Measurements from ENCODE around the gene UNC80.

UNC80 gene

DNA sequence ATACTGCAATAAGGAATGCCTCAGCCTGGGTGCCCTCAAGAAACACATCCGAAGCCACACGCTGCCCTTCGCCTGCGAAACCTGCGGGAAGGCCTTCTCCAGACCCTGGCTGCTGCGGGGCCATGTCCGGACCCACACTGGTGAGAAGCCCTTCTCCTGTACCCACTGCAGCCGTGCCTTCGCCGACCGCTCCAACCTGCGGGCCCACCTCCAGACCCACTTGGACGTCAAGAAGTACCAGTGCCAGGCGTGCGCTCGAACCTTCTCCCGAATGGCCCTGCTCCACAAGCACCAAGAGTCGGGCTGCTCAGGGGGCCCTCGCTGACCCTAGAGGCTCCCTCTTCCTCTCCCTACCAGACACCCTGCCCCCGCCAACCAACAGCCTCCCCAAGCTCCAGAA lies 37.6 kb downstream of the UNC80 start:
- in situ Hi-C loops (cut with HindIII; ENCODE audit: low sequenced_read_pairs), result no loop called here

DNA sequence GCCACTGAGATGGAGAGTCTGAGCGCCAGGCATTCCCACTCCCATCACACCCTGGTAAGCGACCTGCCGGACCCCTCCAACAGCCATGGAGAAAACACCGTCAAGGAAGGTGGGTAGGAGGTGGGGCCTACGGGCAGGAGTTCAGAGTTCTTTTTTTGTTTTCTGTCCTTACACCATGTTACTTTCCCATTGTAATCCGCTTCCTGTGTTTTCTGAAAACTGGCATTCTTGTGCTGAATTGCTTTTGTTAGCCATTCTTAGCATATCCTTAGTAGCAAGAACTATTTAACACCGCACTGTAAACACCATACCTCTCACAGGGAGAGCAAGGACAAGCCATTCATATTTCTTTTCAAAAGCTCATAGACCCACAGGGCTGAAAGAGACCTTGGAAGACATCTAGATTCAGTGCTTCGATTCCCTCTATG lies 46.2 kb downstream of the UNC80 start:
- in situ Hi-C loops (cut with HindIII; ENCODE audit: low sequenced_read_pairs), result no loop called here

DNA sequence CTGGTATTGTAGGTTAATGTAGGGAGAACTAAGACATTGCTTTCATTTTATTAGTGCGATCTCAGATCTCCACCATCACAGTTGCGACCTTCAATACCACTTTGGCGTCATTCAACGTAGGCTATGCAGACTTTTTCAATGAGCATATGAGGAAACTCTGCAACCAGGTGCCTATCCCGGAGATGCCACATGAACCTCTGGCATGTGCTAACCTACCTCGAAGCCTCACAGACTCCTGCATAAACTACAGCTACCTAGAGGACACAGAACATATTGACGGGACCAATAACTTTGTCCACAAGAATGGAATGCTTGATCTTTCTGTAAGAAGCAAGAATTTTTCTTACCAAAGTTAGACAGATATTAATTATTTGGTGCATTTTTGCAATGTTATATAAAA lies 47.3 kb downstream of the UNC80 start:
- in situ Hi-C loops (cut with HindIII; ENCODE audit: low sequenced_read_pairs), result no loop called here

DNA sequence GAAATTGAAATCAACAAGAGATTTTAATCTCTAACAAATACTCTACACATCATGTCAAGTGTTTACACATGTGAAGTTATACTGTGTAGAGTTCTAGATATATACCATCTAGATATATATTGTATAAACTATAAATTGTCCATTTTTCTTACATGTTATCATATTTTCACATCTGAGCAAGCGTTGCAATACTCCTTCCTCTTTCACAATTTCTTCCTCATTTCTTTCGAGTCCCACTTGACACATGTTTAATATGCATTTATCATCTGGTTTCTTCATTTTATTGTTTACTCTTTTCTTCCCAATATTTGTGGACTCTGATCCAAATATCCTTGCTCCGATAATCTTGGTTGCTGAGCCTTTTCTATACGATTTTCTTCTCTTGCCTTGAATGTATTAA lies 50.2 kb downstream of the UNC80 start:
- in situ Hi-C loops (cut with HindIII; ENCODE audit: low sequenced_read_pairs), result loop anchor here (5.0 kb wide), 1 partner anchor 55 kb away; no protein-coding TSS in a partner anchor

DNA sequence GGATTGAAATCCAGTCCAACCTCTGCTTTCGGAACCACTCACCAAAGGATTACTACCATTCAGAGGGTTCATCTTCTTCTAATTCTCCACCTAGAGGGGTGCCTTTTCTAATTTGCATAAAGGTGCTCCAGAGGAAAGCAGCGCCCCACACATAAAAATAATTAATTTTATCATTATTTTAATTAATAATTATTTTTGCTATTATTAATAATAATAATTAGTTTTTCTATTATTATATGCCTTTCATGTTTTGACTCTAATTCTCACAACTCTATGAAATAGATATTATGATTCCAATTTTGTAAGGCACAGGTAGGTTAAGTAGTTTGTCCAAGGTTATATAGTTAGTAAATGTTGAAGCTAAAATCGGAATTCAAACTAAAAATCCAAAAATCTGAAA lies 51.9 kb downstream of the UNC80 start:
- in situ Hi-C loops (cut with HindIII; ENCODE audit: low sequenced_read_pairs), result loop anchor here (5.0 kb wide), 1 partner anchor 54 kb away; no protein-coding TSS in a partner anchor

DNA sequence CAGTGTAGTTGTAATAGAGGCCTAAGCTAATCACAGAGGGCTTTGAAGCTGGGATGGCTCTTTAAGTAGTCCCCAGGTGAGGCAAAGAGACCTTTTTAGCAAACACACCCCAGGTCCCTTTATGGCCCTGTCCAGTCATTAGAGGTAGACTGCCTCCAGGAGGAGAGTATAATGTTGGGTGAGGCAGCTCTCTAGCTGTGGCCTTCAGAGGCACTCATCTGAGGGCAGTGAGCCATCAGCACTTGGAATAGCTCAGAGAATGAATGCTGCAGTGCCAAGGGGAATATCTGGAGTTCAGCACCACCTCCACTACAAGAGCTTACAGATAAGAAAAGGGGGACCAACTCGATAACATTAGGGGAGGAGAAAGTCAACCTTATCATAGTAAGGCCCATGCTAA lies 52.8 kb downstream of the UNC80 start:
- in situ Hi-C loops (cut with HindIII; ENCODE audit: low sequenced_read_pairs), result loop anchor here (5.0 kb wide), 1 partner anchor 53 kb away; no protein-coding TSS in a partner anchor

DNA sequence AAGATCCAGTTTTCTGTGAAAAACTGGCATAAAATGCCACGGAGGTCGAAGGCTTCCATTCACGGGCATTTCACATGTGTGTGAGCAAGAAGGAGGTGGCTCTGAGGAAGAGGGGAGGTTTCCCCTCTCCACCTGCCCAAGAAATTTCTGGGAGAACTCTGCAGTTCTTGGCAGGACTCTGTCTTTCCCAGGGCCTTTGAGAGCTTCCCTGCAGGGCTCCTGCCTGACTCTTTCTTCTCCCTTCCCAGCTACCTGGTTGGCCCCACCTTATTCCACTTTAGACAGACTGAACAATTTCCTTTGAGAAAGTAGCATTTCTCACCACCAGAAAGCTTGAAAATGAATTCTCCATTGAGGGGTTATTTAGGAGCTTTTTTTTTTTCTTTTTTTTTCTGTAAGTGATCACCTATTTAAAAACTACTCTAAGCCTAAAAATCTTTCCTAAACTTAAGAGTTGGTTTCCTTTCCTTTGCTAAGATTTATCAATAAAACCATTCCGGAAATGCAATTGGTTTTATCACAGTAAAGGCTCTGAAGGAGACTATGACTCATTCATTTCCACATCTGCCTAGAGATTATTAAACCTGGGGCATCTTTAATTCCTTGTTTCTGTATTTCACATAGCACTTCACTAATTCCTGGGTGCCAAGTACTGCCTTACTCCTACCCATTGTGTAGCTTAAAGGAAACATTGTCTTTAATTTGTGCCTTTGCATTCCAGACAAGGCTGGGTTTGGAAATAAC lies 59.3 kb downstream of the UNC80 start:
- in situ Hi-C loops (cut with HindIII; ENCODE audit: low sequenced_read_pairs), result no loop called here

DNA sequence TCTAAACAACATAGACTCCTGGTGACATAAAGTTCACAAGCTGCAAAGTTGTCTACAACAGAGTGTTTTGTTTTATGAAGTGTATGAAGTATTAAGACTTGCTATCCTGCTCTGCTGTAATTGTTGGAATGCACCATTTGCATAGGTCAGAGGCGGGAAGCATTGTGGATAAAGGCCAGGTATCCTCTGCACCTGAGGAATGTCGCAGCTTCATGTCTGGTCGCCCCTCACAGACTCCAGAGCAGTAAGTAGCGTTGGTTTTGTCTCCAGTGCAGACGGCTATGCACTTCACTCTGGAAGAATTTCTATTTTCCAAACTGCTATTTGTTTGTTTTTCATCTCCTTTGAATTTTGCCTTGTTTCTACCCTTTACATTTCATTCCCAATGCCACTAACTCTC lies 63.1 kb downstream of the UNC80 start:
- in situ Hi-C loops (cut with HindIII; ENCODE audit: low sequenced_read_pairs), result no loop called here

DNA sequence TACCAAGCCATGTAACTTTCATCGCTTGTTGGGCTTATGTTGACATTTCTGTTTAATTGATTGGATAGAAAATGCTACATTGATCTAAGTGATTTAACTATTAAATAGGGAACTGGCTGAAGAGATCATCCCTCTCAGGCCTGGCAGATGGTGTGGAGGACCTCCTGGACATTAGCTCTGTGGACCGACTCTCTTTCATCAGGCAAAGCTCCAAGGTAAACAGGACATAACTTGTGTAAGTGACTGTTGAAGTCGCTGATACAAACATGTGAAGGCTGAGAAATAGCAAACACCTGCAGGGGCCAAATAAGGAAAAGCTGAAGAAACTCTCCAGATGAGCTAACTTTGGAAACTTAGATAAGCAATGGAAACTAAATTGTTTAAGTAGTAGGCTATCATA lies 68.8 kb downstream of the UNC80 start:
- in situ Hi-C loops (cut with HindIII; ENCODE audit: low sequenced_read_pairs), result no loop called here

DNA sequence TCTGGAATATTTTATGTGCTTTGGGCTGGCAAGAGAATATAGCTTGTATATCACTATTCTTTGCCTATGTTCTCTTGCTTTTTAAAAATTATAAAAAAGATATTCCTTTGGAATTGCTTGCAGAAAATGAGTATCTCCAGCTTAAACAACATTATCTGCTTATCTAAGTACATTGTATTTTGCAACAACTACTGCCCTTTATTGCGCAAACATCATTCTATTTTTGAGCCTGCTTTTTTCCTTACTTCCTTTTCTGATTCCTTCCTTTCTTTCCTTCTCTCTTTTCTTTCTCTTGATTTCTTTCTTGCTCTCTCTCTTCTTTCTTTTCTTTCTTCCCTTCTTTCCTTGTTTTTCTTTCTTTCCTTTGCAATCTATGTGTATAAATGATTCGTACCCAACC lies 74.0 kb downstream of the UNC80 start:
- in situ Hi-C loops (cut with HindIII; ENCODE audit: low sequenced_read_pairs), result no loop called here

DNA sequence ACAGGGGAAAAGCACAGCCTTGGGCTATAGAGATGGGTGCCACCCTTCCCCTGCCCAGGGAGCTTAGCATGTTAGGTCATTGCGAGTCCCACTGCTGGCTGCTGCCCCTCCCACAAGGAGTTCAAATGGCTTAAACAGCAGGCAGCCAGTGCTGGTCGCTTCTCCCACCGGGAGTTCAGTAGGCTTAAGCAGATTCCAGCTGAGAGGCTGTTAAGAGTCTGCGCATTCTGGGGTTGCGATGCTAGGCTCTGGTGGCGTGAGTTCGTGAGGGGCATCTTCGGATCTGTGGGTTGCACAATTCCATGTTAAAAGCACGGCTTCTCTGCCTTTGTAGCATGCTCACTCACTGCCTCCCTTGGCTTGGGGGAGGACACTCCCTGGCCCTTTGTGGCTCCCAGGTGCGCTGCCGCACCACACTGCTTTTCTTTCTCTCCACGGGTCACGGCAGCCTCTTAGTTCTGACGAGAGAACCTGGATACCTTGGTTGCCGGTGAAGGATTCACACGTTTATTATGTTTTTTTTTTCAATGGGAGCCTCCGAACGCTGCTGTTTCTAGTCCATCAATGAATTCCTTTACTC lies 93.2 kb downstream of the UNC80 start:
- in situ Hi-C loops (cut with HindIII; ENCODE audit: low sequenced_read_pairs), result no loop called here

DNA sequence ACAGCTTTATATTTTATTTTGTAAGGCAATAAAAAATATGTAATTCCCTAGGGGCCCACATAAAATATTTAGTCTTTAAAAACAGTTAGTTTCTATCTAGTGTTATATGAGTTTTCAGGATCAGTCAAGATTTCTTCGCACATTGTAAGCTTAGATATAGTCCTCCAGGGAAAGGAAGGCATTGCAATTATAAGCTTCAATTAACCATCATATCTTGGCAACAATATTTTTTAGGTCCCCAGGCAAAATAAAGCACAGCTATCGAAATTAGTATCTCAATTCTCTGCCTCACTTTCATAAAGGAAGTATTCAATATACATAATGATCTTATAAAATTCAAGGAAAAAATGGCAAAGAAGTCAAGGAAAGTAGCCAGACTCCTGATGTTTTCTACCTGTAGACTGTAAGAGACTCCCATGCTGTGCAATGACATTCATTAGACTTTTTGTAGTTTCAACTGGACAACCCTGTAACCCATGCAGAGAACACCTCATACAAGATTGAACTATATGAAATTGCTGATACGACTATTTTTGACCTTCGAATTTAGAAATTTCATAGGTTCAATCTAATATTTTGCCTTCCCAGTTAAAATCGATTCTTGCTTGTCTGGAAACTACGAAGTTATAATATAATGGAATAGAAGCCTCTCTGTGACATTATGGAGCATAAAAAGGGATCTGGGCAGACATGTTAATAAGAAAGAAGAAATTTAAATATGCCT lies 96.8 kb downstream of the UNC80 start:
- in situ Hi-C loops (cut with HindIII; ENCODE audit: low sequenced_read_pairs), result no loop called here

DNA sequence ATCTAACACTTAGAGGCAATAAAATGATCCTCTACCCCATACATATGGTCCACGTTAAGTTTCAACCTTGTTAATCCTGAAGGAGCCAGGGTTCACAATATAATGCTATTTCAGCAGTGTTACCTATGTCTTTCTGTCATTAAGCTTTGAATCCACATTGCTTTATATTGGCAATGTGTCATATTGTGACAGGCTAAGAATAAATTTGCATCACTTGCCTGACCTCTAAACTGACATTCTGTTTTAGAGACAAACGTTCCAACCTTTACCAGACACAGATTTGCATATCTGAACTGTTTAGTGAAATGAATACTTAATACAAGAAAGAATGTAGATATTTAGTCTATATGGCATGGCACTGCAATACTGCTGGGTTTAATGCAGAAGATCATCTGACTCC lies 98.4 kb downstream of the UNC80 start:
- in situ Hi-C loops (cut with HindIII; ENCODE audit: low sequenced_read_pairs), result no loop called here

DNA sequence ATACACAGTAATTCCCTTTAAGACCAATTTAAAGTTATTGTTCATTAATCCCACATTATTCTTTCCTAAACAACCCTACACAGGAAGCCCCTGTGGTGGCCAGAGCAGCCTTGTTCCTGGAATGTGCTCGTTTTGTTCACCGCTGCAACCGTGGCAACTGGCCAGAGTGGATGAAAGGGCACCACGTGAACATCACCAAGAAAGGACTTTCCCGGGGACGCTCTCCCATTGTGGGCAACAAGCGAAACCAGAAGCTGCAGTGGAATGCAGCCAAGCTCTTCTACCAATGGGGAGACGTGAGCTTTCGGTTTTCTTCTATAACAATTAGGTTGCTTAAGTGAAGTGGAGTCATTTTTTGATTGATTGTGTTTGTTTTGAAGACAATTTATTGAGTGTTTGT lies 101.0 kb downstream of the UNC80 start:
- in situ Hi-C loops (cut with HindIII; ENCODE audit: low sequenced_read_pairs), result no loop called here

DNA sequence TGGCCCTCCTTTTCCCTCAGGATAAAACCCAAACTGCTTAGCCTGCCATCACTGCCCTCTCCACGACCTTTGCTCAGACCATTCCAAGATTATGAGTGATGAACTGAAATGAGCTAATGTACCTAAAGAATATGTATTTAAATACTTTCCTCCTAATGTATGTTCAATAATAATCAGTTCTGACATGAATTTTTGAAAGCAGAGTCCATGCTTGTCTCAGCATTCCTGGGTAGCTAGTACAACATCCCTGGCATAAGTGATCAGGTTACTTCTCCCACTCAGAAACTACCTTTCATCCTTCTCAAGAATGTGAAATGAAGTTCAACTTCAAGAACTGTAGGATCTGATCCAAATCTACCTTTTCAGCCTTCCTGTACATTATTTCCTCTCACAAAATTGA lies 103.6 kb downstream of the UNC80 start:
- in situ Hi-C loops (cut with HindIII; ENCODE audit: low sequenced_read_pairs), result loop anchor here (5.0 kb wide), 1 partner anchor 53 kb away; no protein-coding TSS in a partner anchor

DNA sequence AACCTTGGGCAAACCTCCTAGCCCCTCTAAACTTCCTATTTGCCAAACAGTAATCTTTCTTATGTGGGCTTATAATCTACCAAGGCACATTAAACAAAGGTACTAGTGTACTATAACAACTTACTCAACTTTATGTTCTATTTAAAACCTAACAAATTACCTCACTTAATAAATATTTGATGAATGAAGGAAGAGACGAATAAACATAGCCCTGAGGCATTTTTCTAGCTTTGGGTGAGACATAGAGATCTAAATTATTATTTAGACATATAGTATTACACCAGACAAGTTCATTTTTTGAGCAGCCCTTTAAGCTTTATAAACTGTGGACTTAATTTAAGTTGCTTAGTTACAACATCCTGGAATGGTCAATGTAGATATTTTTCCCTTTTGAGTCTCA lies 104.6 kb downstream of the UNC80 start:
- in situ Hi-C loops (cut with HindIII; ENCODE audit: low sequenced_read_pairs), result loop anchor here (5.0 kb wide), 1 partner anchor 54 kb away; no protein-coding TSS in a partner anchor

DNA sequence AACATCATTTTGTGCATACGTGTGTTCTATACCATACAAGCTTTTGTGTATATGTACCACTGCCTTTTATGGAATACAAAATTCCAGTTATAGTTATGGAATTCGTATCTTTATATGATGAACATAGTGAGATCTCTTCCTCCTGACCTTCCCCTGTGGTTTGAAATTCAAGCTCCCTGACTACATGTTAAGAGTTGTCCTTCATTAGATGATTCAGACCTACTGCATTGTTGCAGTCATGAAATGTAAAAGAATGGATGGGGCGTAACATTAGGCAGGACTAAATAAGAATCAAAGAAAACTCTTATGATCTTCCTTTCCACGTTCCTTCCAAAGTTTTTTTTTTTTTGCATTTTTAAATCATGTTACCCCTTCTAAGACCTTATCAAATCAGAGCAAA lies 107.1 kb downstream of the UNC80 start:
- in situ Hi-C loops (cut with HindIII; ENCODE audit: low sequenced_read_pairs), result loop anchor here (5.0 kb wide), 1 partner anchor 56 kb away; no protein-coding TSS in a partner anchor

DNA sequence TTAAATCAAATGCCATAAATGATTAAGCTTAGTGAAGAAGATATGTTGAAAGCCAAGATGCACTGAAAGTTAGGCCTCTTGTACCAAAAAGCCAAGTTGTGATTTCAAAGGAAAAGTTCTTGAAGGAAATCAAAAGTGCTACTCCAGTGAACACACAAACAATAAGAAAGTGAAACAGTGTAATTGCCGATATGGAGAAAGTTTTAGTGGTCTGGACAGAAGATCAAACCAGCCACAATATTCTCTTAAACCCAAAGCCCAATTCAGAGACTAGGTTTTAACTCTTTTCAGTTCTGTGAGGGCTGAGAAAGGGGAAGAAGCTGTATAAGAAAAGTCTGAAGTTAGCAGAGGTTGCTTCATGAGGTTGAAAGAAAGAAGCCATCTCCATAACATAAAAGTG lies 129.0 kb downstream of the UNC80 start:
- in situ Hi-C loops (cut with HindIII; ENCODE audit: low sequenced_read_pairs), result no loop called here

DNA sequence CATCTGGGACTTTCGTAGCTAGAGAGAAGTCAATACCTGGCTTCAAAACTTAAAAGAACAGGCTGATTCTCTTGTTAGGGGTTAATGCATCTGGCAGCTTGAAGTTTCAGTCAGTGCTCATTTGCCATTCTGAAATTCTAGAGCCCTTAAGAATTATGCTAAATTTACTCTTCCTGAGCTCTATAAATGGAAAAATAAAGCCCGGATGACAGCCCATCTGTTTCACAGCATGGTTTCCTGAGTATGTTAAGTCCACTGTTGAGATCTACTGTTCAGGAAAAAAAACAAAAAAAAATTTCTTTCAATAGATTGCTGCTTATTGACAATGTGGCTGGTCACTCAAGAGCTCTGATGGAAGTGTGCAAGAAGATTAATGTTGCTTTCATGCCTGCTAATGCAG lies 129.5 kb downstream of the UNC80 start:
- in situ Hi-C loops (cut with HindIII; ENCODE audit: low sequenced_read_pairs), result no loop called here

DNA sequence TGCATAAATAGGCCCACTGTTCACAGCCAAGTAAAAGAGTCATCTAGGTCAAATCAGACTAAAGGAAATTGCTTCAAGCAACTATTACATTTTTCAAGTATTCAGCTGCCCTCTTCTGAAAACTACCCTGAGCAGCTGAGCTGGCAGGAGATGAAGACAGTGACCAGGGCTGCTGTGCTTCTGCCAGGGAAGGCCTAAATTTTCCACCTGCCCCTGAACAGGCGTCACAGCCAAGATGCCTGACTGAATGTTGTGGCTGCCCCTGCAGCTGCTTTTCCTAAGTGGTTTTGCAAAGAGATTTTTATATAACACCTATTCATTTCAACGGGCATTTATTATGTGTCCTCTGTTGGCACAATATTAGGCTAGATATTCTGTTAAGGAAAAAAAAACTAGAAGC lies 134.1 kb downstream of the UNC80 start:
- in situ Hi-C loops (cut with HindIII; ENCODE audit: low sequenced_read_pairs), result no loop called here

DNA sequence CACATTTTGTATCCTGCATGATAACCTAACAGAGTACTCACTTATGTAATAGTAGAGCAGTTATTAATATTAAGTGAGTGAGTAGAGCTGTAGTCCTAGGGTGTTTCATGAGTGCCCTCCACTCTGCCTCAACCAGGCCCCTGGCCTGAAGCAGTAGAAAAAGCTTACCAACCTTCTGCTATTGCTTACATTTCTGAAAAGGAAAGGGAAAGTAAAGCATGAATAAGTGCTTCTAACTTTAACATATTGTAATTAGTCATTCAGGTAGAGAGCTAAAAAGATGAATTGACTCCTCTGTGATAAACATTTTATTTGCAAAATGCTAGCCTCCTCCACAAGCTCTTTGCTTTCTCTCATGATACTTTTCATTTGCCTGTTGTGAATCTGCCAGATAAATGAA lies 136.1 kb downstream of the UNC80 start:
- in situ Hi-C loops (cut with HindIII; ENCODE audit: low sequenced_read_pairs), result no loop called here

DNA sequence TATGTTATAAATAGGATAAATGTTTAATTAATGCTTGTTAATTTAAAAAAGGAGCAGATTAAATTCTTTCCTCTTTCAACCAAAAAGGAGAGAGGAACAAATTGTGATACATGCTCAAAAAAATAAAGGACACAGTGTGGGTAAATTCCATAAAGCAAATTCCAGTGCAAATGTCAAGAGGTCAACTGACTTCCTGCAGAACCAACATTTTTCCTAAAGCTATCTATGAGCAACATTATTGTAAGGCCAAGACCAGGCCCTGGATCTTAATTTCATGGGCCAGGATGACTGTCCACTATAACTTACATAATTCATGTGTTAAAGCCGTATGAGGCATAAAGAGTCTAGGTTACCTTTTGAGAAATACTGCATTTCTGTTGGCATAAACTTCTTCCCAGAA lies 136.9 kb downstream of the UNC80 start:
- in situ Hi-C loops (cut with HindIII; ENCODE audit: low sequenced_read_pairs), result no loop called here

Data from DLD1 (cell line).